Measurements from ENCODE around the gene TCF7L2. TPM values are rescaled to one million over a fixed set of nuclear protein-coding genes. Genes with fewer than 3 reads are reported as not detected.

Gene TCF7L2
- total and polyA plus RNA-seq, 9 donors, result 21.1 to 41.7 (median 34.5) TPM

DNA sequence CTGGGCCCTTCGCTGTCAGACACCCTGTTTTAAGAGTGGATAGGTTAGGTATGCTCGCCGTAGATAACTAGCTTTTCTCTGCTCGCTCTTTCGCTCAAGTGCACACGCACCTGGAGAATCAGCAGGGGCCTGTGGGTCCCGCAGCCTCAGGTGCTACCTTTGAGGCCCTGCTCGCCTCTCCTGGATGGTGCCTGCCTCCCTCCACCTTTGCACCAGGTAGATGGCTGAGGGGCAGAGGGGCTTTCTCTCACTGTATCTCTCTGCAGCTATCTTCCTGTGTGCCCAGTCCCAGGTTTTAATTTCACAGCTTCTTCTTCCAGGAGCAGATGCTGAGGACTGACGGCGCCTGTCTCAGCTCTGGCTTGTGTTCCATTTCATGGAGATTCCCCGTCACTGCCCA is 227.9 kb downstream of the TCF7L2 start:
- TF ChIP-seq, protein P1, sequence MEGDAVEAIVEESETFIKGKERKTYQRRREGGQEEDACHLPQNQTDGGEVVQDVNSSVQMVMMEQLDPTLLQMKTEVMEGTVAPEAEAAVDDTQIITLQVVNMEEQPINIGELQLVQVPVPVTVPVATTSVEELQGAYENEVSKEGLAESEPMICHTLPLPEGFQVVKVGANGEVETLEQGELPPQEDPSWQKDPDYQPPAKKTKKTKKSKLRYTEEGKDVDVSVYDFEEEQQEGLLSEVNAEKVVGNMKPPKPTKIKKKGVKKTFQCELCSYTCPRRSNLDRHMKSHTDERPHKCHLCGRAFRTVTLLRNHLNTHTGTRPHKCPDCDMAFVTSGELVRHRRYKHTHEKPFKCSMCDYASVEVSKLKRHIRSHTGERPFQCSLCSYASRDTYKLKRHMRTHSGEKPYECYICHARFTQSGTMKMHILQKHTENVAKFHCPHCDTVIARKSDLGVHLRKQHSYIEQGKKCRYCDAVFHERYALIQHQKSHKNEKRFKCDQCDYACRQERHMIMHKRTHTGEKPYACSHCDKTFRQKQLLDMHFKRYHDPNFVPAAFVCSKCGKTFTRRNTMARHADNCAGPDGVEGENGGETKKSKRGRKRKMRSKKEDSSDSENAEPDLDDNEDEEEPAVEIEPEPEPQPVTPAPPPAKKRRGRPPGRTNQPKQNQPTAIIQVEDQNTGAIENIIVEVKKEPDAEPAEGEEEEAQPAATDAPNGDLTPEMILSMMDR (IDR thresholded peaks at IDR 0.05), result no peak
- no peak for TF ChIP-seq EP300 (IDR thresholded peaks at IDR 0.05)
- TF ChIP-seq POLR2A (IDR thresholded peaks at IDR 0.05), result no peak
- intact Hi-C loops (cut with DNase I), result no loop called here
- H3K27ac ChIP-seq, result no peak overlapping the region
- WGBS, 3 donors, result 82 to 86% (median 85%) methylated on average over 11 of the region's 11 CpGs
- DNase-seq, result no peak
- H3K4me1 ChIP-seq (ENCODE audit: insufficient read depth), result peaks cover 10% of the 10 kb centered on the region
- H3K4me3 ChIP-seq, result no peak overlapping the region
- no peaks in the 10 kb centered on the region for H3K9me3 ChIP-seq
- no peaks in the 10 kb centered on the region for H3K36me3 ChIP-seq
- H3K27me3 ChIP-seq, result no peaks in the 10 kb centered on the region

DNA sequence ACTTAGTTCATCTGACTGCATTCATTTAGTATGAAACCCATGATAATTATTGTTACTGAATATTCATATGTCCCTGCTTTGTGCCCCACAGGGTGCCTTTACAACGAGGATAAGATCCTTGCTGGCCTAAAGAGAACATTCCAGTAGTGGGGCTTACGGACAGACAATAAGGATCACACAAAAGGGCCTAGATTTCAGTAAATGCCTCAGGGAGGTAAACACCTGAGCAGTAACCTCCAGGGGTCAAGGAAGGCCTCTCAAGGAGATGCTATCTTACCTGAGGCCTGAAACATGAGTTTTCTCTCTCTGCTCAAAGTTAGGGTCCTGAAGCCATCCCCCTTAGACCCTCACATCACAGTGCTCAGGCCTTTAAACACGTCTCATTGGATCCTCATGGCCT is 228.7 kb downstream of the TCF7L2 start:
- TF ChIP-seq, protein P1 (IDR thresholded peaks at IDR 0.05), result no peak
- TF ChIP-seq EP300 (IDR thresholded peaks at IDR 0.05) (no peak), POLR2A (IDR thresholded peaks at IDR 0.05) (no peak)
- WGBS, 3 donors, result 91 to 92% (median 92%) methylated on average over 3 of the region's 3 CpGs
- peaks cover 10% of the 10 kb centered on the region for H3K4me1 ChIP-seq (ENCODE audit: insufficient read depth)
- no peak overlapping the region for H3K4me3 ChIP-seq
- no peak overlapping the region for H3K27ac ChIP-seq
- H3K9me3 ChIP-seq, result no peaks in the 10 kb centered on the region
- intact Hi-C loops (cut with DNase I), result no loop called here
- DNase-seq, result no peak
- no peaks in the 10 kb centered on the region for H3K36me3 ChIP-seq
- H3K27me3 ChIP-seq, result no peaks in the 10 kb centered on the region

DNA sequence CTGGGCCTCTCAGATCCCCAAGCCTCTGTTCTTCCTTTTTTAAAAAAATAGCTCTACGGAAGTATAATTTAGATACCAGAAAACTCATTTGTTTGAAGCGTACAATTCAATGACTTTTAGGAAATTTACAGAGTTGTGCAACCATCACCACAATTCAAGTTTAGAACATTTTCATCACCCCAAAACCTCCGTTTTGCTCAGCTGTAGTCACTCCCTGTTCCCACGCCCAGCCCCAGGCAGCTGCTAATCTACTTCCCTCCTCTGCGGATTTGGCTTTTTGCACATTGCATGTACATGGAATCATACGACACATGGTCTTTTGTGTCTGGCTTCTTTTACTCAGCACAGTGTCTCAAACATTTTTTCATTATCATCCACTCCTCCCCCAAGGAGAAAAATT is 229.2 kb downstream of the TCF7L2 start:
- H3K36me3 ChIP-seq, result no peaks in the 10 kb centered on the region
- H3K4me1 ChIP-seq (ENCODE audit: insufficient read depth), result peaks cover 10% of the 10 kb centered on the region
- TF ChIP-seq POLR2A (IDR thresholded peaks at IDR 0.05) (no peak), EP300 (IDR thresholded peaks at IDR 0.05) (no peak)
- DNase-seq, result no peak
- no peak overlapping the region for H3K27ac ChIP-seq
- H3K4me3 ChIP-seq, result no peak overlapping the region
- H3K27me3 ChIP-seq, result no peaks in the 10 kb centered on the region
- no peaks in the 10 kb centered on the region for H3K9me3 ChIP-seq
- intact Hi-C loops (cut with DNase I), result no loop called here
- 85 to 95% (median 91%) methylated on average over 6 of the region's 6 CpGs for WGBS, 3 donors

DNA sequence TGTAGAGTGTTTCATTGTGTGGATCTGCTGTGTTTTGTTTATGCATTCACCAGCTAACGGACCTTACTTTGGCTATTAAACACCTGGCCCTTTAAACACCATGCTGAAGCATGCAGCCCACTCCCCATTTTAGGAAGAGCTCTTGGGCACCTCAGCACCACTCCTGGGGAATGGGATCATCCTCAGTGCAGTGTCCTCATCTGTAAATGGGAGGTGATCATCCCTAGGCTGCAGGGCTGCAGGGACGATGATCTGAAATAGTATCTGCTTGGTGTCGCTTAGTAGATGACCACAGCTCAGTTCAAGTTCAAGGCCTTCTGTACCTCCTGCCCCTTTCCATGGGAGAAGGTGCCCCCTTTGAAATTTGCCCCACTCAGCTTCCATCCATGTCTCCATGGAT is 229.9 kb downstream of the TCF7L2 start:
- no peak overlapping the region for H3K27ac ChIP-seq
- TF ChIP-seq, protein P1 (IDR thresholded peaks at IDR 0.05), result no peak
- TF ChIP-seq EP300 (IDR thresholded peaks at IDR 0.05), result no peak
- no peak for TF ChIP-seq POLR2A (IDR thresholded peaks at IDR 0.05)
- no peaks in the 10 kb centered on the region for H3K36me3 ChIP-seq
- WGBS, 3 donors, result 92 to 99% (median 96%) methylated on average over 3 of the region's 3 CpGs
- no peaks in the 10 kb centered on the region for H3K27me3 ChIP-seq
- H3K4me3 ChIP-seq, result no peak overlapping the region
- intact Hi-C loops (cut with DNase I), result no loop called here
- DNase-seq, result no peak
- peaks cover 10% of the 10 kb centered on the region for H3K4me1 ChIP-seq (ENCODE audit: insufficient read depth)
- H3K9me3 ChIP-seq, result no peaks in the 10 kb centered on the region

DNA sequence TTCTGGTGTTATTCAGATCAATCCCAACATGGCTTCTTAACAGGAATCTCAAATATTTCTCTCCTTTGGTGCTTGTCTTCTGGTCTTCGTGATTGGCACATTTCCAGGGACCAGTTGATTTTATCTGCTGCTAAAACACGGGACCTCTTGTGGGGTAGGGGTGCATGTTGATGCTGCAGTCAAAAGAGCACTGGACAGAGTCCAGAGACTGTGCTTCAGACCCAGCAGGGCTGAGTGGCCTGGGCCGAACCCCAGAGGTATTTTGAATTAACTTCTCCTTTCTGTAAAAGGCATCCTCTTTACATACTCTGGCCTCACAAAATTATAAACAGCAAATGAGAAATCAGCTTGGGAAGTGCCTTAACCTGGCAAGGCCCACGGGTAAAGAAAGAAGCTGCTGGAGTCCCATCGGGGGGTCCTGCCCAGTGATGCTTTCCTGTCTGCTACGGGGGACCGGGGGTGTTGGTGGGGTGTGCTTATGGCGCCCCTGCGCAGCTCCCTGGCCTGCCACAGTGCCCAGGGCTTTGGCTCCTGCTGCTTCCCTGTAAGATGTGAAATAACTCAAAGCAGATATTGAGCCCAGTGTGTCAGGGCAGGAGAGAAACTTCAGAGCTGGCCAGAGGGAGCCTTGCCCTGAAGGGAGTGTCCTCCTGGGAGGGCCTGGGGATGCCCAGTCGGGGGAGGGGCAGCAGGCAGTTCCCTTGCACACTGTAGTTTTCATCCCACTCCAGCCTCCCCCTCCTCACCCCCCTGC is 230.5 kb downstream of the TCF7L2 start:
- intact Hi-C loops (cut with DNase I), result no loop called here

More for the DNA sequence above, 230.5 kb downstream of the TCF7L2 start:
- no peak for TF ChIP-seq POLR2A (IDR thresholded peaks at IDR 0.05)
- TF ChIP-seq, protein P1 (IDR thresholded peaks at IDR 0.05), result no peak
- Histone ChIP-seq H3K27me3 (no peaks in the 10 kb centered on the region), H3K9me3 (no peaks in the 10 kb centered on the region), H3K36me3 (no peaks in the 10 kb centered on the region), H3K27ac (no peak overlapping the region), H3K4me3 (no peak overlapping the region), H3K4me1 (ENCODE audit: insufficient read depth) (peaks cover 10% of the 10 kb centered on the region)
- whole genome bisulfite sequencing, 3 donors, result 48 to 62% (median 52%) methylated on average over 10 of the region's 10 CpGs
- DNase-seq, result no peak

Data from ovary (tissue), 9 donors.